HG03575 (cell line): ENCODE data around the gene TECPR1.

Experiments
- ATAC-seq: cut with Tn5 transposase; IDR thresholded peaks from one replicate; pipeline ENCODE4 v1.9.1; 2021; ENCODE audit not compliant: unreplicated experiment, insufficient number of reproducible peaks, low FRiP score; ENCODE audit errors: extremely low read depth

TECPR1 gene

GRCh38 chr7:98175260-98175940, 76.6 kb downstream of the TECPR1 start:
- ATAC-seq, result no peak

GRCh38 chr7:98174334-98175259, 77.4 kb downstream of the TECPR1 start:
- no peak for ATAC-seq

- ATAC-seq, result no peak
Measured at GRCh38 chr7:98171449-98171848, 80.6 kb downstream of the TECPR1 start.

- ATAC-seq, result no peak
Measured at GRCh38 chr7:98170966-98171365, 81.1 kb downstream of the TECPR1 start.

GRCh38 chr7:98168904-98169621, 83.0 kb downstream of the TECPR1 start:
- no peak for ATAC-seq

- no peak for ATAC-seq
Measured at GRCh38 chr7:98168181-98168903, 83.7 kb downstream of the TECPR1 start.

GRCh38 chr7:98167653-98168052, 84.4 kb downstream of the TECPR1 start:
- ATAC-seq, result no peak

GRCh38 chr7:98166668-98166970, 85.4 kb downstream of the TECPR1 start:
- no peak for ATAC-seq

- no peak for ATAC-seq
Measured at GRCh38 chr7:98165827-98166667, 86.0 kb downstream of the TECPR1 start.
